RWPE1 (cell line): ENCODE results near the gene CCND2.

ENCODE experiments used
- CTCF ChIA-PET: fragments of 350-600 bp; sonication (Branson Sonifier 250); formaldehyde crosslinking; extraction: SDS; loops from one replicate; lab custom pipeline; 2021; lab: Yijun Ruan, JAX
- POLR2A ChIA-PET: fragments of 400-600 bp; formaldehyde crosslinking; extraction: SDS; loops from one replicate; lab custom pipeline; 2020; ENCODE audit warnings: antibody characterized with exemption; ENCODE audit not compliant: low non-redundant PET; lab: Yijun Ruan, JAX
- DNase-seq: peaks from one replicate; pipeline ENCODE4 v3.0.0; 2012; ENCODE audit warnings: low spot score
- H3K27ac ChIP-seq: fragments of 450-650 bp; 2 replicates; pipeline ENCODE4 v1.5.1; 2017
- CTCF ChIP-seq: fragments of 450-650 bp; conservative IDR thresholded peaks from 2 replicates; pipeline ENCODE4 v1.5.1; 2017; ENCODE audit warnings: low read depth, mild to moderate bottlenecking

CCND2 gene

GRCh38 chr12:4292341-4293073 lies 18.9 kb downstream of the CCND2 start:
- CTCF ChIA-PET, result no interaction called here

GRCh38 chr12:4293299-4293965 lies 19.9 kb downstream of the CCND2 start:
- TF ChIP-seq CTCF, result no peak
- POLR2A ChIA-PET, result no interaction called here
- DNase-seq, result no peak
- no peak overlapping the region for H3K27ac ChIP-seq
- CTCF ChIA-PET, result interaction anchor here (0.7 kb wide), 2 partner anchors 16 to 515 kb away, joined by 3 read pairs; no protein-coding TSS in a partner anchor

More at GRCh38 chr12:4292341-4293073, 18.9 kb downstream of the CCND2 start:
- no peak overlapping the region for H3K27ac ChIP-seq
- no peak for DNase-seq
- POLR2A ChIA-PET, result no interaction called here
- no peak for TF ChIP-seq CTCF

GRCh38 chr12:4293966-4294505 lies 20.5 kb downstream of the CCND2 start:
- no peak for TF ChIP-seq CTCF
- ChIA-PET CTCF (interaction anchor here (0.7 kb wide), 2 partner anchors 17 to 514 kb away, joined by 3 read pairs; no protein-coding TSS in a partner anchor), POLR2A (no interaction called here)
- H3K27ac ChIP-seq, result no peak overlapping the region
- no peak for DNase-seq

GRCh38 chr12:4296751-4297150 lies 23.2 kb downstream of the CCND2 start:
- TF ChIP-seq CTCF, result no peak
- POLR2A ChIA-PET, result no interaction called here
- no peak overlapping the region for H3K27ac ChIP-seq
- CTCF ChIA-PET, result interaction anchor here (0.7 kb wide), 1 partner anchor 10 kb away, joined by 3 read pairs; no protein-coding TSS in a partner anchor
- DNase-seq, result no peak

- POLR2A ChIA-PET, result no interaction called here
- DNase-seq, result no peak
- no peak for TF ChIP-seq CTCF
- CTCF ChIA-PET, result interaction anchor here (0.6 to 0.7 kb wide), 2 partner anchors 28 to 180 kb away, joined by 3 to 4 read pairs; no protein-coding TSS in a partner anchor
- no peak overlapping the region for H3K27ac ChIP-seq
Measured at GRCh38 chr12:4297617-4298016, 24.1 kb downstream of the CCND2 start.

GRCh38 chr12:4300883-4301282 lies 27.3 kb downstream of the CCND2 start:
- ChIA-PET CTCF (no interaction called here), POLR2A (no interaction called here)
- TF ChIP-seq CTCF, result no peak
- no peak for DNase-seq
- no peak overlapping the region for H3K27ac ChIP-seq
